Panc1 (cell line): ENCODE measurements around the gene NOS3.
"Not testable (repeated sequence)": the region's sequence is repeated elsewhere in the genome, so short reads cannot be mapped to it uniquely, and the experiment has no call there.

ENCODE experiments used
- CTCF ChIP-seq: fragments of 450-650 bp; IDR thresholded peaks from 2 replicates; pipeline ENCODE4 v1.5.1; 2017; ENCODE audit warnings: mild to moderate bottlenecking
- POLR2AphosphoS5 ChIP-seq: IDR thresholded peaks from 2 replicates; pipeline ENCODE4 v1.6.1; 2012; ENCODE audit warnings: mild to moderate bottlenecking, low read depth, low read length, moderate library complexity
- REST ChIP-seq, 2 experiments: IDR thresholded peaks; 2 replicates each; pipeline ENCODE4 v1.6.1; 2011 to 2012; ENCODE audit warnings: low read depth in 2 of 2, control low read depth in 1 of 2, low read length in 1 of 2, mild to moderate bottlenecking in 1 of 2, moderate library complexity in 1 of 2; ENCODE audit not compliant: insufficient read depth in 1 of 2
- SIN3A ChIP-seq: IDR thresholded peaks from 2 replicates; pipeline ENCODE4 v1.6.1; 2012; ENCODE audit warnings: low read depth, mild to moderate bottlenecking, low read length, moderate library complexity, borderline replicate concordance; ENCODE audit not compliant: insufficient read depth

- TF ChIP-seq SIN3A; POLR2AphosphoS5; CTCF; REST (IDR thresholded peaks at IDR 0.05; ENCODE audit: insufficient read depth in 1 of 2, low read depth in 2 of 2, low read length in 1 of 2): not testable (repeated sequence)
Measured at GRCh38 chr7:151011616-151012015, 20.8 kb downstream of the NOS3 start.
